IPS-11a (cell line): ENCODE measurements around the gene CRYBG1.
"Not testable (repeated sequence)": the region's sequence is repeated elsewhere in the genome, so short reads cannot be mapped to it uniquely, and the experiment has no call there.

ENCODE experiments used
- H3K4me3 ChIP-seq: one replicate; pipeline ENCODE4 v1.5.1; 2013; ENCODE audit warnings: low read depth, low read length, control low read depth

The CRYBG1 gene

DNA sequence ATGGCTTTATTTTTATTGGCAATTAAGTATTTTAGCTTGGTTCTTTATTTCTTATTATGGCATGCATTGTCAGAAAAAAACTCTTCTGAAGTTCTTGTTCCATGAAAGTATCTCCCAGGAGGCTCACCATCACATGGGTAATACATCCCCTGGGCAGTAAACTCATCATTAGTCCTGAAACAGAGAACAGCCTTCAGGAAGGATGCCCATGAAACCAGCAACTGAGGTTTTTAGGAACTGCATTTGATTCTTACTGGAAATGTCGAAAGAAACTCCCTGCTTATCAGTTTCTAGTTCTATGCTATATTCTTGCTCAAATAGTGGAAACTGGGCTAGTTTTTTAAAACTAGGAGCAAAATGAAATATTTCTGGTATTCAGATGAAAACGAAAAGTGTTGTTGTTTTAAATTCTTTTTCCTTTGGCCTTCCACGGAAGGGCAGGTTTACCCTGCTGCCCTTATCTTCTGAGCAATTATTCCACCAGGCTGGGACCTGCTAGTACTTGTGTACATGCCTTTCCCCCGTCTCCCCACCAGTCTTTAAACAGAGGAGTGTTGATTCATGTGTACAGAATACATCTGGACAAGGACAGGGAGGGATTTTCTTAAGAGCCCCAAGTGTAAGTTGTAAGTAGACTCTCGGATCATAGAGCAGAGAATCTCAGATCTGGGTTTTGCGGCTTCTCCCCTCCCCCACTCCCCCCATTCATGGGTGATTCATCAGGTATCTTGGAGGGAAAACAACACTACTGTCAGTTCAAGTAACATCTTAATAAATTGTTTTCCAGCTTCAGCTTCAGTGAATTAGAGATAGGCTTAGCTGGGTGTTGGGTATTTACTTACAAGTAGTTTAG lies 187.3 kb downstream of the CRYBG1 start:
- H3K4me3 ChIP-seq = no peak overlapping the region

DNA sequence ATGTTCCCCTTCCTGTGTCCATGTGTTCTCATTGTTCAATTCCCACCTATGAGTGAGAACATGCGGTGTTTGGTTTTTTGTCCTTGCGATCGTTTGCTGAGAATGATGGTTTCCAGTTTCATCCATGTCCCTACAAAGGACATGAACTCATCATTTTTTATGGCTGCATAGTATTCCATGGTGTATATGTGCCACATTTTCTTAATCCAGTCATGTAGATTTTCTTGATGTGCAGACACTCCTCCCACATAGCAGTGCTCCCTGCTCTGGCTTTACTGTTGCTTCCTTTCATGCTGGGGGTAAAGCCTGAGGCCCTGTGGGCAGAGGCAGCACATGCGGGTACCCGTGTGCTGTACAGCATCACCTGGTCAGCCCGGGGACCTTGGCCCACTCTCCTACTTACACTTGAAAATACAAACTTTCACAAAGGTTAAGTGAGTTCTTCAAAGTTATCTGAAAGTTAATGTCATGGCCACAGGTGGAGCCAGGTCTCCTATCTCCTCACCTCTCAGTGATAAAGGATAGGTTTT lies 188.5 kb downstream of the CRYBG1 start:
- not testable (repeated sequence) for H3K4me3 ChIP-seq

DNA sequence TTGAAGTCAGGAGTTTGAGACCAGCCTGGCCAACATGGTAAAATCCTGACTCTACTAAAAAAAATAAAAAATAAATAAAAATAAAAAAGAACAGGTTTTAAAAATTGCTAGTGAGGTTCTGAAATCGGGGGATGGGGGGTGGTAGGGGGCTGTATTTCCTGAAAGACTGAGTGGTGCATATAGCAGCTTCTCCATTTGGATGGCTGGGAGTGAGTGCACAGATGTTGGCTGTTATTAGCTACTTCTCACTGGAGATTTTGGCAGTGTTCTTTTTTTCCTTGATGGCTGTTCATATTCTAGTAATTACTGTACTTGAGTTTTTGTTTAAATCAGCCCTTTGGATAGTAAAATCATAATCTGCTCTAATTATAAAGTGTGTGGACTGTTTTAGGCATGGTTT lies 189.0 kb downstream of the CRYBG1 start:
- no peak overlapping the region for H3K4me3 ChIP-seq

DNA sequence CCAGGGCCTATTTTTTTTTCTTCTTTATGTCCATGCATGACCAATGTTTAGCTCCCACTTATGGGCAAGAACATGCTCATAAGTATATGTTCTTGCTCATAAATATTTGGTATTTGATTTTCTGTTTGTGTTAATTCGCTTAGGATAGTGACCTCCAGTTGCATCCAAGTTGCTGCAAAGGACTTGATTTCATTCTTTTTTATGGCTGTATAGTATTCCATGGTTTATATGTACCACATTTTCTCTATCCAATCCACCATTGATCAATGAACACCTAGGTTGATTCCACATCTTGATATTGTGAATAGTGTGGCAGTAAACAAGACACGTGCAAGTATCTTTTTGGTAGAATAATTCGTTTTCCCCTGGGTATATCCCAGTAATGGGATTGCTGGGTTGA lies 190.6 kb downstream of the CRYBG1 start:
- H3K4me3 ChIP-seq = no peak overlapping the region

DNA sequence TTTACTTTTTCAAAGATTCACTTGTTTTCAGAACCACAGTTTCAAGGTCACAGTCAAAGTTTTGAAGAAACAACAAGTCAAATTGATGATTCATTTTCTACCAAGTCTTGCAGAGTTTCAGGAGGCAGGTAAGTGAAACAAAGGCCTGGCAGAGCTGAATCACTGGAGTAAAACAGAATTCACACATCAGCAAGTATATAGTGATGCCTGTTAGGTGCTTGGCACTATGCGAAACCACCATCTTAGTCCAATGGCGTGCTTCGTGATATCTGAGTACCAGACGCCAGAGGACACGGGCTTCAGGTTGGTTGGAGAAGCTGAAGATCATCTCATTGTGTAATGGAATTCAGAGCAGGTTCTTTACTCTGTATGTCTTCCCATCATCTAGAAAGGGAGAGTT lies 192.9 kb downstream of the CRYBG1 start:
- H3K4me3 ChIP-seq = no peak overlapping the region

DNA sequence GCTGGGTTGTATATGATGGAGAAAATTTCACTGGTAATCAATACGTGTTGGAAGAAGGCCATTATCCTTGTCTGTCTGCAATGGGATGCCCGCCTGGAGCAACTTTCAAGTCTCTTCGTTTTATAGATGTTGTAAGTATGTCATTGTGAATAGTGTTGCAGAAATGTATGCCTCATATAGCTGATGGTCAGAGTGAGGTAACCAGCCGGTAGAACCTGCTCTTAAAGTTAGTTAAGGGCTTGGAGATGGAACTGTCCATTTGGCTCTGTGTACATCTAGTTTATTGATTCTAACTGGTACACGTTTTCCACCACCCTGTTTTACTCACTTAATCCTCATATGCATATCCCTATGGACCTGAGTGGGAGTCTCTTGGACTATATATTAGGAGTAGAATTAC lies 195.2 kb downstream of the CRYBG1 start:
- H3K4me3 ChIP-seq = no peak overlapping the region

DNA sequence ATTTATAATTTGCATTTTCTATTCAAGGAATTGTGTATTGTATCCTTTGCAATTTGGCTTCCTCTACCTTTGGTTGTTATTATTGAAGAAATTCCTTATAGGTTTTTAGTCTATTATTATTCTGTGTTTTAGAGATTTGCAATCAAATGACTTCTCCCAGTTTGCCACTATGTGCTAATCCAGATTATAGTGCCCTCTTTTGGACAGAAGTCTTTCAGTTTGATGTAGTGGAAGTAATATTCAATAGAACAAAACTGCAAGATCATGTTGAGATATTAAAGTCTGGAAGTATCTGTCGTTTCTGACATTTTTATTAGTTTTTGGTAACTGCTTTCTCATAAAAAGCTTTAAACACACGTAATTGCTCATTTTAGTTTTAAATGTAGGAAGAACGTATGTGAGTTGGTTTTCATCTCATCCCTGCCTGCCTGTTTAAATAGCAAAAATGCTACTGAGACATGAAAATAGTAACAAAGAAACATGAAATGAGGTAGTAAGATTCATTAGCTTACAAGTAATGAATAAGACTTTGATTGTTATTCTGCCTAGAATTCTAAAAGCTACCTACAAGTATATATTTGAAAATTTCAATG lies 195.9 kb downstream of the CRYBG1 start:
- H3K4me3 ChIP-seq = no peak overlapping the region

DNA sequence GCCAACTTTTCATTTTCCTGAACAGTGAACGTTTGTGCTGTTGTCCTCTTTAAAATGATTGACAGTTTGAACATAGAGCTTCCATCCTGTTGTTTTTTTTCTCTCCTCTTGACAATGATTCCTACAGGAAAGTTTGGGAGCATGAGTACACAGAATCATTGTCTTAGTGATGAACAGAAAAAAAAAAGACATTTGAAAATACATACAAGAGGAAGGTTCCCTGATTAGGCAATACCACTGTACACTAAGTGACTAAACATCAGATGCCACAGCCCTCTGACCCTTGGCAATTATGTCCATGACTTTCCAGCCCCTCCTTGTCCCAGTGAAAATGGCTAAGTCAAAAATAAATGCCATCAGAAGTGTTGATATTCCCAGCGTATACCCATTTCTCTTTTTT lies 197.3 kb downstream of the CRYBG1 start:
- no peak overlapping the region for H3K4me3 ChIP-seq

DNA sequence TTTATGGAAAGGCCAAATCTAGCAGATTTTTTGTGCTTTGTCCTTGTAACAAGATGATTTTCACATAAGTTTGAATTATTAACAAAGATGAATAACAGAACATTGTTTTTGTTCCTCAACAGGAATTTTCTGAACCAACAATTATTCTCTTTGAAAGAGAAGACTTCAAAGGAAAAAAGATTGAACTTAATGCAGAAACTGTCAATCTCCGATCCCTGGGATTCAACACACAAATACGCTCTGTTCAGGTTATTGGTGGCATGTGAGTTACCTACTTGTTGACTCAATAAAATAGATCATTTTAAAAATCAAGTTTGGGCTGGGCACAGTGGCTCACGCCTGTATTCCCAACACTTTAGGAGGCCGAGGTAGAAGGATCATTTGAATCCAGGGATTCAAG lies 197.8 kb downstream of the CRYBG1 start:
- H3K4me3 ChIP-seq = no peak overlapping the region

DNA sequence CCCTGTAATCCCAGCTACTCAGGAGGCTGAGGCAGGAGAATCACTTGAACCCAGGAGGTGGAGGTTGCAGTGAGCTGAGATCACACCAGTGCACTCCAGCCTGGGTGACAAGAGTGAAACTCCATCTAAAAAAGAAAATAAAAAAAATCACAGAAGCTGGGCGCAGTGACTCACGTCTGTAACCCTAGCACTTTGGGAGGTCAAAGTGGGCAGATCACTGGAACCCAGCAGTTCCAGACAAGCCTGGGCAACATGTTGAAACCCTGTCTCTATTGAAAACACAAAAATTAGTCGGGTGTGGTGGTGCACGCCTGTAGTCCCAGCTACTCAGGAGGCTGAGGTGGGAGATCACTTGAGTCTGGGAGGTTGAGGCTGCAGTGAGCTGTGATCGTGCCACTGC lies 199.1 kb downstream of the CRYBG1 start:
- not testable (repeated sequence) for H3K4me3 ChIP-seq

DNA sequence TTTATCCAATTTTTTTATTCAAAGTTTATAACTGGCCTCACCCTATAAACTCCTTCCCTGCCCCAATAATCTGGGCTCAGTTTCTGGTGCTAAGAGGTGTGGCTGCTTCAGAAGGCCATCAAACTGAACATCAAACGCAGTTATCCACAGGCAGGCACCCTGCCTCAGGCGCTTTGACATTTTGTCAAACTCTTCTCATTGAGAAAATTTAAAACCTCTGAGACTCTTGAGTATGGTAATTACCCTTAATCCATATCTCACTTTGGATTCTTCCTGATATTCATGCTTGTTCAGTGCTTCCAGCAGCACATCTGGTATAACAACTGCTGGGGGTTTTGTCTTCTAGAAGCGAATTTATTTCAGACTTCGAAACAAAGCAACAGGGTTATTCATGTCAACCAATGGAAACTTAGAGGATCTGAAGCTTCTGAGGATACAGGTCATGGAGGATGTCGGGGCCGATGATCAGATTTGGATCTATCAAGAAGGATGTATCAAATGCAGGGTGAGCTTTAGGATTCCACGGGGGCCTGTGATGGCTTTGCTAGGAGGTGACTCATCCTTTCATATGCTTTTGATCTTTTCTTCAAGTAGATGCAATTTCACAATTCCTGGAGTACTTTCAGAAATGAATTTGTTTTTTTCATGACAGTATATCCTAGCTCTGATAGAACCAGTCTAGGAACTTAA lies 200.6 kb downstream of the CRYBG1 start:
- no peak overlapping the region for H3K4me3 ChIP-seq

DNA sequence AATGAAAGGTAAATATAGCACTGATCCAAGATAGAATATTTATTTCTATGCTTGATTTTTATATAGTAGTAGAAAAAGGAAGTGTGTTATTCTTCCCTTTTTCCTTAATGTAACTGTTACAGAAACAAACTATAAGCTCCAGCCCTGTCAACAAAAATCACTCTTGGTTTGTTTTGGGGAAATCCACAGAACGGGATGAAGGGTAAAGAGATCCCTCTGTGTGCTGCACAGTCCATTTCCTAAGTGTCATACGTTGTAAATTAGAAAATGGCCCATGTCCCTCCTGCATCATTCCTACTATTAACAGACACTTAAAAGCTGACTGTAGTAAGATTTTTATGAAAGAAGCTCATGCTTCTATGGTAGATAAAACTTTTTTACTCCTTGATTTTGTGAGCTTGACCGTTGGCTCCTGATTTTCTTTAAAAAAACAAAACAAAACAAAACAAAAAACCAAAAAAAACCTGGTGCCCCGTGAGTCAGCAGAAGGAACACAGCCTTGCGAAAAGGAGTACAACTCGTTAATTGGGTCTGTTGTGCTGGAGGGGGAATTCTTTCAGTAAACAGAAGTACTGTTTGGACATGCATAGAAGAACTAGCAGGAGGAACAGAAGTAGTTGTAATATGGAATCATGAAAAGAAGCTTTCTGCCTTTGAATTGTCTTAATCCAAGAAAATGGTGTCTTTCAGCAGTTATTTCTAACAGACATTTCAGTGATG lies 201.3 kb downstream of the CRYBG1 start:
- no peak overlapping the region for H3K4me3 ChIP-seq

DNA sequence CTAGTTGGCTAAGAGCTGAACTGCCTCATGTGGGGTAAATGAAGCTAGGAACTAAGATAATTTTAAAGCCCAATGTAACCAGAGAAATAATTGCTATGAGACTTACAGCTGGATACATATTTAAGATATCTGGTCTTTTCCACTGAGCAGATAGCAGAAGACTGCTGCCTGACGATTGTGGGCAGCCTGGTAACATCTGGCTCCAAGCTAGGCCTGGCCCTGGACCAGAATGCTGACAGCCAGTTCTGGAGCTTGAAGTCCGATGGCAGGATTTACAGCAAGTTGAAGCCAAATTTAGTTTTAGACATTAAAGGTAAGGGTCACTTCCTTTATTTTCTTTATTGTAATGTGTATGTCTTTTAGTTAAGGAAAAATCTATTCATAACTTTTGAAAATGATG lies 203.1 kb downstream of the CRYBG1 start:
- no peak overlapping the region for H3K4me3 ChIP-seq

DNA sequence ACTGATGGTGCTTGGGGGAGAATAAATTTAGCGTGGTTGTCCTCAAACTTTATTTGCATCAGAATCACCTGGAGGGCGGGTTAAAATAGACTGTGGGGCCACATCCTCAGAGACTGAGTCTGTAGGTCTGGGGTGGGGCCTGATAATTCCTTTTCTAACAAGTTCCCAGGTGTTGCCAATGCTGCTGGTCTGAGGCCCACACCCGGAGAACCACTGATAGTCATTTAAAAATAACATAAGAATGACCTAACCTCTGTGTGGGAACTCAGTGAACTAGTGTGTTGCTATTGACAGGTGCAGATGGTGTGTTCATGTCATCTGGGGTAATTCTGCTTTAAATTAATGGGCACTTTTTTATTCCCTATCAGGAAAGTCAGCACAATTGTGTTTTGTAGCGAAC lies 204.0 kb downstream of the CRYBG1 start:
- H3K4me3 ChIP-seq = no peak overlapping the region

DNA sequence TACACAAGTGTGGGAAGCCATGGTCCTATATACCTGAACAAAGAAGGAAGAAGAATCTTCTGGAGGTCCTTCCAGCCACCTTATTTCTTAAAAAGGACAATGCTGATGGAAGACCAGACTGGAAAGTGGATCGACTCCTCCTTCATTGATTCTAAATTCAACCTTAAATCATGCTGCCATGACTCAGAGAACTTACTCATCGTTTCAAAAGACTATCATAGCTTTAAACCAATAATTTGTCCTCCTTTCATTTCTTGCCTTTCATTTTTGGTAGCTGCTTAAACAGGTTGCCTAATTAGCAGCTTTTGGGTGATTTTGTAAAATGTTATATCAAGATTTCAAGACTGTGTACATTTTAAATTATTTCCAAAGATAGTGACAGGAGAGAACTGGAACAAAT lies 208.0 kb downstream of the CRYBG1 start:
- no peak overlapping the region for H3K4me3 ChIP-seq

DNA sequence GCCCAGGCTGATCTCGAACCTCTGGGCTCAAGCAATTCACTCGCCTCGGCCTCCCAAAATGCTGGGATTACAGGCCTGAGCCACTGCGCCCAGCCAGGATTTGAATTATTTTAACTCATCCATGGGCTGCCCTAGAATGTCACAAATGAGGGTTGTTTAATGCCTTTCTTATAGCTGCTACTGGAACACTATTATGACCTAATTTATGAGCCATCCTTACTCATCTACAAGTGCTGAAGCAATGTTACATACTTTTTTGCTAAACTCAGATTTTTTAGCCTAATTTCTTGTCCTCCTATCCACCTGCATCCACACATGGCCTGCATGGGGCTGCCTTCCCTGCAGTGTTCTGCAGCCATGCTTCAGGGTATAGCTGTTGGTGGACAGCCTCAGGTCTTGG lies 208.9 kb downstream of the CRYBG1 start:
- no peak overlapping the region for H3K4me3 ChIP-seq

DNA sequence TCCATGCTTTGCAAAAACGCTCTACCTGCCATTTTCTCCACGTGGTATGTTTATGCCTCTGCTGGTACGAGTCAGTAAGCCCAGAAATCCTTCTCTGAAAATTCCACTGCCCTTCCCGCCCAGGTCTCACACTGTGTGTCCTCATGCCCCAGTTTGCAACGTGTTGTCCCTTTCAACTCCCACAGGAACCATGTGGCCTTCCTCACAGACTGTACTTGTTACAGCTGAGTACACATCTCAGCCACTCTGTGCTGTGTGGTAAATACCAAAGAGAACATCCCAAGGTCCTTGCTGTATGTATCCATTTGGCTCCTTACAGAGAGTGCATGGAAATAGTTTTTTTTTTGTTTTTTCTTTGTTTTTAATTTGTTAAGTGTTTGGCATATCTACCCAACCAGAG lies 211.9 kb downstream of the CRYBG1 start:
- no peak overlapping the region for H3K4me3 ChIP-seq

DNA sequence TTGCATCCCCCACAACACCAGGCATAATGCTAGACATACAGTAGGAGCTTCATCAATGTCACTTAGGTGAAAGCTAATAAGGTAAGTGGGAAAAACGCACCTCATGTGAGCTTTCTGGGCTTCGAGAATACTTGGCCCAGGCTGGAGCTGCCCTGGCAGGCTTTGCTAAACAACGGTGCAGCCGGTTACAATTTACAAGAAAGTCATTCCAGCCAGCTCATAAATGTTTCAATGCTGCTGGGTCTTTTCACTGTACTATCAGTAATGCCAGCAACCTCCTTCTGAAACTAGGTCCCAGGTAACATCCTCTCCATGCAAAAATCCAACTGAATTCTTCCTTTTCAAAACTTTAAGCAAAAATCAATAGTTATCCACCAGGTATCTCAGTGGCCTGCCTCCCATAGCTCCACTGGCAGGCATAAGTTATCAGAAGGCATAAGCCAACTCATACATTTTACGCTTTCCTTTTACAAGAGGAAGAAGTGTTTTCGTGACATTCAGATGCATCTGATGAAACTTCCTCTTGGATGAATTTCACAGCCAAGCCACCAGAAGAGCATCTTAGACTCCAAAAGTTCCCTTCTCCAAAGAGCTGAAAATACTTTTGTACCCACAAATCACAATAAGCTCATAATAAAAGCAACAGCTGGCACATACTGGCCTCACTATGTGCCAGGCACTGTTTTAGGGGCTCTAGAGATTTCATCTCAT lies 212.5 kb downstream of the CRYBG1 start:
- no peak overlapping the region for H3K4me3 ChIP-seq

DNA sequence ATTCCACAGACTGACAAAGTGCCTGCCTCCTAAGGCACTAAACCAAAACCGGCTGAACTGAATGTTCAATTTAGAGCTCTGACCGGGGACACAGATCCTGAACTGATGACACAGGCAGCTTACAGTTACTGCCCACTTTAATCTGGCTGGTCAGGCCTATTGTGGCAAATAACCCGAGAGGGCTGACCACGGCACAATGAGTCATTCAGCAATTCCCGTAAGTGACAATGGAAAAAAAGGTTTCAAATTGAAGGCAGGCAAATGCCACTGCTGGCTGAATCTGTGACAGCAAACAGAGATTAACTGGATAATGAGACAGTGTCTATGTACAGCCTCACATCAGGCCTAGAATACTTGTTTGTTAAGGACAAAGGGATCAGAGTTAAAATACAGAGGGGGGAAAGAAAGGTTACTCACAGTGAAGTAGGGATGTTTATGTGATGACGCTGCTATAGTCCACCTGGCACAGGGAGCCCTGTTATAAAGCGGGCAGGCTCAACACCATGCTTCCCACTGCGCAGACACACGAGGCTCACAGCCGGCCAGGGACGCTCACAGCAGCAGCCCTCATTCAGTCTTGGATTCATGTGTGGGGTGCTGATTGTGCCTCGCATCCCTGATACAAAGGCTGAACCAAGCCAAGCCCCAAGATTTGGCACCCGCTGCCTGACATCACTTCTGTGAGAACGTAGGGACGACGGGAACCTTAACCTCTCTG lies 214.4 kb downstream of the CRYBG1 start:
- H3K4me3 ChIP-seq = no peak overlapping the region

DNA sequence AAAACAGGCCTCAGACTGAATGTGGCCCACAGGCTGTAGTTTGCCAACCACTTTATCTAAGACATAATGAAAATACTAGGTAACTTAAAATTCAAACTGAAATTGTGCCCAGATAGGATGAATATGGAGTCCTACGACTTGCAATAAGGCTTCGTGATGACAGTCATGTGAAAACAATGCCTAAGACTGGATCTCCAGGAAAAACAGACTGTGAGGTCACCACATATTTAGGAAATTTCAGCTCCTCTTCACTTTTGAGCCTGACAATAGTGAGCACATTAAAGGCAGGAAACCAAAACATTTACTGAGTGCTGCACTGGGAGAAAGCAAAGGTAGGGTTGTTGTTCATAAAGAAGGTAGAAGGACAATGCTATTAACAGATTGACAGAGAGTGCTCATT lies 218.8 kb downstream of the CRYBG1 start:
- H3K4me3 ChIP-seq = no peak overlapping the region
